ENCODE measurements around the gene BRMS1. TPM values are rescaled to one million over a fixed set of nuclear protein-coding genes. Genes with fewer than 3 reads are reported as not detected.
"Not testable (repeated sequence)": the region's sequence is repeated elsewhere in the genome, so short reads cannot be mapped to it uniquely, and the experiment has no call there.

The BRMS1 gene
- total RNA-seq, 2 donors from 2014 or later = 55.7 to 71.3 TPM

- intact Hi-C loops (cut with DNase I) = no loop called here
- Histone ChIP-seq H3K36me3 (no peaks in the 10 kb centered on the region), H3K9me3 (no peaks in the 10 kb centered on the region), H3K27me3 (replicated peaks; ENCODE audit: insufficient read depth) (no peaks in the 10 kb centered on the region), H3K27ac (no peak overlapping the region), H3K4me1 (replicated peaks) (no peaks in the 10 kb centered on the region), H3K4me3 (no peak overlapping the region)
- TF ChIP-seq POLR2AphosphoS5 (IDR thresholded peaks at IDR 0.05) (no peak), POLR2A (IDR thresholded peaks at IDR 0.05) (no peak)
- TF ChIP-seq, protein P1, sequence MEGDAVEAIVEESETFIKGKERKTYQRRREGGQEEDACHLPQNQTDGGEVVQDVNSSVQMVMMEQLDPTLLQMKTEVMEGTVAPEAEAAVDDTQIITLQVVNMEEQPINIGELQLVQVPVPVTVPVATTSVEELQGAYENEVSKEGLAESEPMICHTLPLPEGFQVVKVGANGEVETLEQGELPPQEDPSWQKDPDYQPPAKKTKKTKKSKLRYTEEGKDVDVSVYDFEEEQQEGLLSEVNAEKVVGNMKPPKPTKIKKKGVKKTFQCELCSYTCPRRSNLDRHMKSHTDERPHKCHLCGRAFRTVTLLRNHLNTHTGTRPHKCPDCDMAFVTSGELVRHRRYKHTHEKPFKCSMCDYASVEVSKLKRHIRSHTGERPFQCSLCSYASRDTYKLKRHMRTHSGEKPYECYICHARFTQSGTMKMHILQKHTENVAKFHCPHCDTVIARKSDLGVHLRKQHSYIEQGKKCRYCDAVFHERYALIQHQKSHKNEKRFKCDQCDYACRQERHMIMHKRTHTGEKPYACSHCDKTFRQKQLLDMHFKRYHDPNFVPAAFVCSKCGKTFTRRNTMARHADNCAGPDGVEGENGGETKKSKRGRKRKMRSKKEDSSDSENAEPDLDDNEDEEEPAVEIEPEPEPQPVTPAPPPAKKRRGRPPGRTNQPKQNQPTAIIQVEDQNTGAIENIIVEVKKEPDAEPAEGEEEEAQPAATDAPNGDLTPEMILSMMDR (IDR thresholded peaks at IDR 0.05) = no peak
- no peak for DNase-seq (ENCODE audit: low spot score)
- 82% methylated on average over 3 of the region's 4 CpGs for WGBS
Observed at GRCh38 chr11:66321606-66322005, 23.3 kb downstream of the BRMS1 start.

DNA sequence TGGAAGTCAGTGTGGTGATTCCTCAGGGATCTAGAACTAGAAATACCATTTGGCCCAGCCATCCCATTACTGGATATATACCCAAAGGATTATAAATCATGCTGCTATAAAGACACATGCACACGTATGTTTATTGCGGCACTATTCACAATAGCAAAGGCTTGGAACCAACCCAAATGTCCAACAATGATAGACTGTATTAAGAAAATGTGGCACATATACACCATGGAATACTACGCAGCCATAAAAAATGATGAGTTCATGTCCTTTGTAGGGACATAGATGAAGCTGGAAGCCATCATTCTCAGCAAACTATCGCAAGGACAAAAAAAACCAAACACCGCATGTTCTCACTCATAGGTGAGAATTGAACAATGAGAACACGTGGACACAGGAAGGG is 24.2 kb downstream of the BRMS1 start:
- intact Hi-C loops (cut with DNase I); H3K27me3 ChIP-seq (replicated peaks; ENCODE audit: insufficient read depth); H3K36me3 ChIP-seq; DNase-seq (ENCODE audit: low spot score); H3K9me3 ChIP-seq; H3K4me3 ChIP-seq; H3K4me1 ChIP-seq (replicated peaks); H3K27ac ChIP-seq: not testable (repeated sequence)
- WGBS = 88% methylated on average over 6 of the region's 6 CpGs

GRCh38 chr11:66320289-66320688 is 24.6 kb downstream of the BRMS1 start:
- H3K4me1 ChIP-seq (replicated peaks); intact Hi-C loops (cut with DNase I): not testable (repeated sequence)
- WGBS = 82% methylated on average over 2 of the region's 2 CpGs

GRCh38 chr11:66318600-66318970 is 26.3 kb downstream of the BRMS1 start:
- H3K27me3 ChIP-seq (replicated peaks; ENCODE audit: insufficient read depth) = no peaks in the 10 kb centered on the region

More at GRCh38 chr11:66320289-66320688, 24.6 kb downstream of the BRMS1 start:
- H3K4me3 ChIP-seq; DNase-seq (ENCODE audit: low spot score); H3K36me3 ChIP-seq; H3K27ac ChIP-seq; H3K9me3 ChIP-seq; H3K27me3 ChIP-seq (replicated peaks; ENCODE audit: insufficient read depth): not testable (repeated sequence)

GRCh38 chr11:66317723-66318599 is 26.9 kb downstream of the BRMS1 start:
- H3K36me3 ChIP-seq = no peaks in the 10 kb centered on the region
- intact Hi-C loops (cut with DNase I) = no loop called here
- H3K9me3 ChIP-seq = no peaks in the 10 kb centered on the region
- H3K27me3 ChIP-seq (replicated peaks; ENCODE audit: insufficient read depth) = no peaks in the 10 kb centered on the region
- DNase-seq (ENCODE audit: low spot score) = no peak
- peak overlapping the region; percentile 77 to 78 for H3K27ac ChIP-seq
- no peaks in the 10 kb centered on the region for H3K4me1 ChIP-seq (replicated peaks)
- WGBS = 46% methylated on average over 16 of the region's 16 CpGs
- H3K4me3 ChIP-seq = no peak overlapping the region
- no peak for TF ChIP-seq POLR2AphosphoS5 (IDR thresholded peaks at IDR 0.05)
- TF ChIP-seq, protein P1 (IDR thresholded peaks at IDR 0.05) = no peak
- TF ChIP-seq POLR2A (IDR thresholded peaks at IDR 0.05) = no peak

More at GRCh38 chr11:66318600-66318970, 26.3 kb downstream of the BRMS1 start:
- no peaks in the 10 kb centered on the region for H3K9me3 ChIP-seq
- intact Hi-C loops (cut with DNase I) = no loop called here
- no peak for DNase-seq (ENCODE audit: low spot score)
- no peak for TF ChIP-seq POLR2AphosphoS5 (IDR thresholded peaks at IDR 0.05)
- TF ChIP-seq POLR2A (IDR thresholded peaks at IDR 0.05) = no peak
- TF ChIP-seq, protein P1 (IDR thresholded peaks at IDR 0.05) = no peak
- no peak overlapping the region for H3K27ac ChIP-seq
- WGBS = 77% methylated on average over 3 of the region's 3 CpGs
- H3K36me3 ChIP-seq = no peaks in the 10 kb centered on the region
- H3K4me3 ChIP-seq = no peak overlapping the region
- no peaks in the 10 kb centered on the region for H3K4me1 ChIP-seq (replicated peaks)

DNA sequence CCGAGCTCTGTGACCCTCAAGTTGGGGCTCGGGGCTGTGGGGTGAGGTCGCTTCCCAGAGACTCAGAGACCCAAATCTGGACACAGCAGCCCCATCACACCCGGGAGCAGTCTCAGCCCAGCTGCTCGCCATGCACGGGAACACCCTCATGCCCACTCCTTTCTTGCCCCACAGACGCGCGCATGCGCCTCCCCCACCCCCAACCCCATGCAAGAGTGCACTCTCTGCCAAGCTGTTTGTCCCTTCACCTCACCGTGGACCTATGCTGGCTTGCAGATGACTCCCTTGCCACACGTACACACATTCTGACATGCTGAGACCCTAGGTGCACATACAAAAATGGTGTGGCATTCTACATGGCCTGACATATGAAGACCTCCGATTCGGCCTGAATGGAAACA is 27.6 kb downstream of the BRMS1 start:
- peak overlapping the region; percentile 32 to 33 for H3K4me3 ChIP-seq
- TF ChIP-seq POLR2A (IDR thresholded peaks at IDR 0.05) = no peak
- TF ChIP-seq, protein P1 (IDR thresholded peaks at IDR 0.05) = no peak
- TF ChIP-seq POLR2AphosphoS5 (IDR thresholded peaks at IDR 0.05) = no peak
- H3K27ac ChIP-seq = peak overlapping the region; percentile 77 to 78
- no peaks in the 10 kb centered on the region for H3K27me3 ChIP-seq (replicated peaks; ENCODE audit: insufficient read depth)
- H3K9me3 ChIP-seq = no peaks in the 10 kb centered on the region
- intact Hi-C loops (cut with DNase I) = no loop called here
- no peaks in the 10 kb centered on the region for H3K36me3 ChIP-seq
- DNase-seq (ENCODE audit: low spot score) = no peak
- 20% methylated on average over 14 of the region's 14 CpGs for WGBS
- no peaks in the 10 kb centered on the region for H3K4me1 ChIP-seq (replicated peaks)
